ENCODE data around the gene AGTRAP. TPM values are rescaled to one million over a fixed set of nuclear protein-coding genes. Genes with fewer than 3 reads are reported as not detected.

Gene AGTRAP
- total and polyA plus RNA-seq, 5 donors: 17.5 to 25.0 (median 22.3) TPM

Other genes with a start within 250 kb of the AGTRAP start
- 10 to 100 TPM in 1 of 4 donors, 1 to 10 TPM in 3; 5.4 to 10.6 (median 6.5) TPM for gene FBXO2, start 81.7 kb upstream of the AGTRAP start, total RNA-seq
- 14.0 TPM for gene FBXO2, start 81.7 kb upstream of the AGTRAP start, polyA plus RNA-seq
- gene FBXO44, start 81.3 kb upstream of the AGTRAP start, total RNA-seq: 10 to 100 TPM; 18.5 to 30.1 (median 24.8) TPM
- gene FBXO44, start 81.3 kb upstream of the AGTRAP start, polyA plus RNA-seq: 25.1 TPM
- 1 to 10 TPM; 4.5 to 7.9 (median 5.9) TPM for gene FBXO6, start 71.9 kb upstream of the AGTRAP start, total RNA-seq
- gene FBXO6, start 71.9 kb upstream of the AGTRAP start, polyA plus RNA-seq: 9.9 TPM
- 10 to 100 TPM; 15.5 to 20.3 (median 16.7) TPM for gene MAD2L2, start 55.0 kb upstream of the AGTRAP start, total RNA-seq
- 22.8 TPM for gene MAD2L2, start 55.0 kb upstream of the AGTRAP start, polyA plus RNA-seq
- under 1 TPM in 3 of 4 donors, not detected in 1; 0.03 to 0.08 (median 0.03) TPM for gene DRAXIN, start 44.4 kb upstream of the AGTRAP start, total RNA-seq
- 0.02 TPM for gene DRAXIN, start 44.4 kb upstream of the AGTRAP start, polyA plus RNA-seq
- gene C1orf167, start 26.1 kb downstream of the AGTRAP start, total RNA-seq: 1 to 10 TPM; 1.3 to 2.7 (median 2.0) TPM
- 4.0 TPM for gene C1orf167, start 26.1 kb downstream of the AGTRAP start, polyA plus RNA-seq
- gene MTHFR, start 69.8 kb downstream of the AGTRAP start, total RNA-seq: 10 to 100 TPM; 46.6 to 75.2 (median 58.9) TPM
- gene MTHFR, start 69.8 kb downstream of the AGTRAP start, polyA plus RNA-seq: 36.7 TPM
- gene CLCN6, start 70.1 kb downstream of the AGTRAP start, total RNA-seq: 10 to 100 TPM; 30.4 to 54.9 (median 36.8) TPM
- gene CLCN6, start 70.1 kb downstream of the AGTRAP start, polyA plus RNA-seq: 16.2 TPM
- gene NPPA, start 111.6 kb downstream of the AGTRAP start, total RNA-seq: over 10,000 TPM; 26,185 to 59,291 (median 38,228) TPM
- gene NPPA, start 111.6 kb downstream of the AGTRAP start, polyA plus RNA-seq: 45,715 TPM
- 1,000 to 10,000 TPM in 1 of 4 donors, 100 to 1,000 TPM in 1, 10 to 100 TPM in 2; 37.1 to 2,245 (median 160) TPM for gene NPPB, start 122.8 kb downstream of the AGTRAP start, total RNA-seq
- gene NPPB, start 122.8 kb downstream of the AGTRAP start, polyA plus RNA-seq: 1,679 TPM
- gene KIAA2013, start 190.3 kb downstream of the AGTRAP start, total RNA-seq: 10 to 100 TPM; 34.6 to 38.1 (median 36.3) TPM
- 37.3 TPM for gene KIAA2013, start 190.3 kb downstream of the AGTRAP start, polyA plus RNA-seq
- gene PLOD1, start 198.6 kb downstream of the AGTRAP start, total RNA-seq: 10 to 100 TPM; 49.5 to 77.8 (median 63.1) TPM
- 51.0 TPM for gene PLOD1, start 198.6 kb downstream of the AGTRAP start, polyA plus RNA-seq
- gene MFN2, start 244.3 kb downstream of the AGTRAP start, total RNA-seq: 100 to 1,000 TPM; 386 to 449 (median 419) TPM
- 237 TPM for gene MFN2, start 244.3 kb downstream of the AGTRAP start, polyA plus RNA-seq